Hepatic stellate cell (primary cell): ENCODE results near the gene GAREM1.

Experiments
- DNase-seq: peaks from one replicate; pipeline ENCODE4 v3.0.0; 2011; ENCODE audit warnings: low spot score

Gene GAREM1

GRCh38 chr18:32290810-32291209, 179.9 kb downstream of the GAREM1 start:
- DNase-seq, result no peak

- DNase-seq, result peak; percentile 63
Measured at GRCh38 chr18:32289483-32290075, 181.1 kb downstream of the GAREM1 start.

GRCh38 chr18:32287873-32288272, 182.8 kb downstream of the GAREM1 start:
- DNase-seq, result no peak

GRCh38 chr18:32287249-32287648, 183.4 kb downstream of the GAREM1 start:
- DNase-seq, result no peak

GRCh38 chr18:32286749-32287148, 183.9 kb downstream of the GAREM1 start:
- no peak for DNase-seq

- peak; percentile 18 for DNase-seq
Measured at GRCh38 chr18:32284284-32284683, 186.4 kb downstream of the GAREM1 start.

GRCh38 chr18:32280911-32281310, 189.8 kb downstream of the GAREM1 start:
- no peak for DNase-seq

GRCh38 chr18:32280188-32280783, 190.4 kb downstream of the GAREM1 start:
- DNase-seq, result no peak

- no peak for DNase-seq
Measured at GRCh38 chr18:32278177-32278799, 192.4 kb downstream of the GAREM1 start.

GRCh38 chr18:32277549-32277948, 193.1 kb downstream of the GAREM1 start:
- no peak for DNase-seq

GRCh38 chr18:32276906-32277305, 193.8 kb downstream of the GAREM1 start:
- no peak for DNase-seq

- DNase-seq, result no peak
Measured at GRCh38 chr18:32276256-32276655, 194.4 kb downstream of the GAREM1 start.

- no peak for DNase-seq
Measured at GRCh38 chr18:32275221-32275620, 195.5 kb downstream of the GAREM1 start.

GRCh38 chr18:32274307-32274706, 196.4 kb downstream of the GAREM1 start:
- no peak for DNase-seq

- DNase-seq, result peak; percentile 53
Measured at GRCh38 chr18:32271672-32272208, 198.9 kb downstream of the GAREM1 start.

- DNase-seq, result no peak
Measured at GRCh38 chr18:32270341-32270740, 200.3 kb downstream of the GAREM1 start.

- no peak for DNase-seq
Measured at GRCh38 chr18:32267463-32267862, 203.2 kb downstream of the GAREM1 start.

GRCh38 chr18:32264401-32264800, 206.3 kb downstream of the GAREM1 start:
- DNase-seq, result no peak

GRCh38 chr18:32262092-32262491, 208.6 kb downstream of the GAREM1 start:
- no peak for DNase-seq

GRCh38 chr18:32261003-32261402, 209.7 kb downstream of the GAREM1 start:
- DNase-seq, result no peak

GRCh38 chr18:32259553-32259952, 211.1 kb downstream of the GAREM1 start:
- DNase-seq, result no peak

GRCh38 chr18:32258558-32259204, 212.0 kb downstream of the GAREM1 start:
- no peak for DNase-seq

GRCh38 chr18:32258148-32258547, 212.5 kb downstream of the GAREM1 start:
- no peak for DNase-seq
